ENCODE data around the gene MROH2A.

The MROH2A gene

GRCh38 chr2:233802132-233802815 is 24.1 kb downstream of the MROH2A start:
- peaks cover 5% of the 10 kb centered on the region for H3K9me3 Mint-ChIP-seq
- H3K4me1 Mint-ChIP-seq: no peaks in the 10 kb centered on the region
- no peak for DNase-seq
- H3K4me3 Mint-ChIP-seq: no peak overlapping the region
- peaks cover 23% of the 10 kb centered on the region for H3K27me3 Mint-ChIP-seq (ENCODE audit: low read depth, poor library complexity)
- no peak overlapping the region for H3K27ac Mint-ChIP-seq
- no peaks in the 10 kb centered on the region for H3K36me3 Mint-ChIP-seq (ENCODE audit: low read depth)
- TF ChIP-seq, protein P1, sequence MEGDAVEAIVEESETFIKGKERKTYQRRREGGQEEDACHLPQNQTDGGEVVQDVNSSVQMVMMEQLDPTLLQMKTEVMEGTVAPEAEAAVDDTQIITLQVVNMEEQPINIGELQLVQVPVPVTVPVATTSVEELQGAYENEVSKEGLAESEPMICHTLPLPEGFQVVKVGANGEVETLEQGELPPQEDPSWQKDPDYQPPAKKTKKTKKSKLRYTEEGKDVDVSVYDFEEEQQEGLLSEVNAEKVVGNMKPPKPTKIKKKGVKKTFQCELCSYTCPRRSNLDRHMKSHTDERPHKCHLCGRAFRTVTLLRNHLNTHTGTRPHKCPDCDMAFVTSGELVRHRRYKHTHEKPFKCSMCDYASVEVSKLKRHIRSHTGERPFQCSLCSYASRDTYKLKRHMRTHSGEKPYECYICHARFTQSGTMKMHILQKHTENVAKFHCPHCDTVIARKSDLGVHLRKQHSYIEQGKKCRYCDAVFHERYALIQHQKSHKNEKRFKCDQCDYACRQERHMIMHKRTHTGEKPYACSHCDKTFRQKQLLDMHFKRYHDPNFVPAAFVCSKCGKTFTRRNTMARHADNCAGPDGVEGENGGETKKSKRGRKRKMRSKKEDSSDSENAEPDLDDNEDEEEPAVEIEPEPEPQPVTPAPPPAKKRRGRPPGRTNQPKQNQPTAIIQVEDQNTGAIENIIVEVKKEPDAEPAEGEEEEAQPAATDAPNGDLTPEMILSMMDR (IDR thresholded peaks at IDR 0.05): no peak

DNA sequence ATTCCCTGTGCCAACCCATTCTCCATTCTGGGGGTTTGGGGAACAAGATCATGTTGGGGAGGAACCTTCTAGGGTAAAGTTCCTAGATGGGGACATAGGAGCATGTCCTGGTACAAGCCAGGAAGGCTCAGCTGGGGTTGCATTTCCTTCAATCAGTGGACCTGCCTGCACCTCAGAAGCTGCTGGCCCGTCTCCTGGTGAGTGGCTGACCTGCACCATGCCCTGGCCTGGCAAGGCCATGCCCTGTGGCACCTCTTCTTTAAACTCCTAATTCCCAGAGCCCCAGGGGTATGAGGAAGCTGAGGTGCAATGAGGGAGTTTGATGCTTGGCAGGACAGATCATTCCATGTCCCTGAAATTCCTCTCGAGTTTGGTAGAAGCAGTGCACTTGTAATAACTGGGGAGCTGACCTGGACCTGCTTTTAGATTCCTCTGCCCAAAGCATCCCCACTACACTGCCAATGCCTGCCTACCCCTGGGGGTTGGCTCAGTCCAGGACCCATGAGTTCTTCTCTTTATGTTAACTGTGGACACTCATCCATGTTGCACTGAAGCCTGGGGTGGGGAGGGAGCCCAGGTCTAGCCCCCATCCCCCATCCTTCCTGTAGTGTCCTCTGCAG is 25.3 kb downstream of the MROH2A start:
- Mint-ChIP-seq H3K27ac (no peak overlapping the region), H3K9me3 (peaks cover 5% of the 10 kb centered on the region), H3K36me3 (ENCODE audit: low read depth) (no peaks in the 10 kb centered on the region), H3K27me3 (ENCODE audit: low read depth, poor library complexity) (peaks cover 26% of the 10 kb centered on the region), H3K4me1 (no peaks in the 10 kb centered on the region), H3K4me3 (no peak overlapping the region)
- DNase-seq: no peak
- TF ChIP-seq, protein P1 (IDR thresholded peaks at IDR 0.05): no peak

GRCh38 chr2:233803994-233804393 is 25.9 kb downstream of the MROH2A start:
- DNase-seq: no peak
- Mint-ChIP-seq H3K27ac (no peak overlapping the region), H3K4me1 (no peaks in the 10 kb centered on the region), H3K9me3 (peaks cover 5% of the 10 kb centered on the region), H3K4me3 (no peak overlapping the region), H3K27me3 (ENCODE audit: low read depth, poor library complexity) (peaks cover 24% of the 10 kb centered on the region), H3K36me3 (ENCODE audit: low read depth) (no peaks in the 10 kb centered on the region)
- TF ChIP-seq, protein P1 (IDR thresholded peaks at IDR 0.05): no peak

DNA sequence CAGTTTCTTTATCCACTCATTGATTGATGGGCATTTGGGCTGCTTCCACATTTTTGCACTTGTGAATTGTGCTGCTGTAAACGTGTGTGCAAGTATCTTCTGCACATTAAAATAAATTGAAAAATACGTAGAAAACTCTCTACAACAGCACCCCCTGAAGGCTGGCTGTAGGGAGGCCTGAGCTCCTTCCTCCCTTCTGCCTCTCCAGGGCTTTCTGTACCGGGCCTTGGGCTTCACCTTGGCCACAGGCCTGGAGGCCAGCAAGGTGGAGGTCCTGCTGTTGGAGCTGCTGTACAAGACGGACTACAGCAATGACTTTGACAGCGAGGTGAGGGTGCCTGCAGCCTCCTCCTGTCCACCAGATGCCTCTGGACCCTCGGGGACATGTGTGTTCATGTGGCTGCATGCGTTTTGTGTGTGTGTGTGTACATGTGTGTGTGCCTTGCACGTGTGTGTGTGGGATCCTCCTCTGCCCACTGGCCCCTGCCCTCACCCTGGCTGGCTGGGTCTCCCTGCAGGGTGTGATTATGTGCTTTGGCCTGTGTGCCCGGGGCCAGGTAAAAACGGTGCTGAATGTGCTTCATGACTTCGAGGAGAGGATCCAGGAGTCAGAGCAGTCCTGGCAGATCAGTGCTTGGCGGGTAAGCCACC is 29.2 kb downstream of the MROH2A start:
- TF ChIP-seq, protein P1 (IDR thresholded peaks at IDR 0.05): no peak
- Mint-ChIP-seq H3K9me3 (no peaks in the 10 kb centered on the region), H3K4me1 (no peaks in the 10 kb centered on the region), H3K27me3 (ENCODE audit: low read depth, poor library complexity) (peaks cover 26% of the 10 kb centered on the region), H3K4me3 (no peak overlapping the region), H3K36me3 (ENCODE audit: low read depth) (no peaks in the 10 kb centered on the region), H3K27ac (no peak overlapping the region)
- no peak for DNase-seq

DNA sequence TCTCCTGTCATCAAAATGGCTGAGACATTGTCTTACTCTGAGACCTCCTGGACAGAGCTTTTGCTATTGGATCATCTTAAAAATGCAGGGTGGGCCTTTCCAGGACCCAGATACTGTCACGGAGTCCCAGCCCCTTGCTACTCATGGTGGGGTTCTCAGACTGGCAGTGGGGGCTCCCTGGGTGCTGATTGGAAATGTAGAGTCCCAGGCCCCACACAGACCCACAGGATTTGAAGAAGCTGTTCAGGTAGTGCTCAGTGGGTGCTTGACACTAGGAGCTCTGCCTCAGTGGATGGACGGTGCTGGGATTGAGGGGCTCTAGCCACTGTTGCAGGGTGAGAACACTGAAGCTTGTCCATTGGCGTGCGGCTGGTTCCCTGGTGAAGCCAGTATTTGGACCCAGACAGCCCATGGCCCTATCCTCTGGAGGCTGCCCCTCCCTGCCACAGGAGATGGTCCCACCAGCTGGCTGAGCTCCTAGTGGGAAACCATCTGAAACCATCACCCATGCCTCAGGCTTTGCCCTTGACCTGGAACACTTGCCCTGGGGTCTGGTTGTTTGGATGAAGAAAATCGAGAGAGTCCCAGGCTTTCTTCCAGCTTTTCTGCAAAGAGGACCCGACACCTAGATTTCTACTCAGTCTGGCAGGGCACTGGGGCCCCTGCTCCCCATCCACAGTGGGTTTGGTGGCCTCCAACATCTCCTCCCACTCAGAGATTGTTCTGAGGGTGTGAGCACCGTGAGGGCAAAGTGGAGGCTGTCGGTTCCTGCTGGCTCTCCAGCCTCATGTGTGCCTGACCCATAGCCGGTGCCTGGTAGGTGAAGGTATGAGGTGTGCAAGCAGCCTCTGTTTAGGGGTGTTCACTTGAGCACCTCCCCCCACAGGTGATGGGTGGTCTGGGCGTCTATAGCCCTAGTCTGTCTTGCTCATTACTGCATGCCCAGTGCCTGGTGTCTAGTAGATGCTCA is 30.1 kb downstream of the MROH2A start:
- Mint-ChIP-seq H3K36me3 (ENCODE audit: low read depth) (no peaks in the 10 kb centered on the region), H3K4me3 (no peak overlapping the region), H3K4me1 (no peaks in the 10 kb centered on the region), H3K27ac (no peak overlapping the region), H3K9me3 (no peaks in the 10 kb centered on the region), H3K27me3 (ENCODE audit: low read depth, poor library complexity) (peaks cover 29% of the 10 kb centered on the region)
- DNase-seq: no peak
- TF ChIP-seq, protein P1 (IDR thresholded peaks at IDR 0.05): no peak
